ENCODE results near the gene COL18A1.

The COL18A1 gene

DNA sequence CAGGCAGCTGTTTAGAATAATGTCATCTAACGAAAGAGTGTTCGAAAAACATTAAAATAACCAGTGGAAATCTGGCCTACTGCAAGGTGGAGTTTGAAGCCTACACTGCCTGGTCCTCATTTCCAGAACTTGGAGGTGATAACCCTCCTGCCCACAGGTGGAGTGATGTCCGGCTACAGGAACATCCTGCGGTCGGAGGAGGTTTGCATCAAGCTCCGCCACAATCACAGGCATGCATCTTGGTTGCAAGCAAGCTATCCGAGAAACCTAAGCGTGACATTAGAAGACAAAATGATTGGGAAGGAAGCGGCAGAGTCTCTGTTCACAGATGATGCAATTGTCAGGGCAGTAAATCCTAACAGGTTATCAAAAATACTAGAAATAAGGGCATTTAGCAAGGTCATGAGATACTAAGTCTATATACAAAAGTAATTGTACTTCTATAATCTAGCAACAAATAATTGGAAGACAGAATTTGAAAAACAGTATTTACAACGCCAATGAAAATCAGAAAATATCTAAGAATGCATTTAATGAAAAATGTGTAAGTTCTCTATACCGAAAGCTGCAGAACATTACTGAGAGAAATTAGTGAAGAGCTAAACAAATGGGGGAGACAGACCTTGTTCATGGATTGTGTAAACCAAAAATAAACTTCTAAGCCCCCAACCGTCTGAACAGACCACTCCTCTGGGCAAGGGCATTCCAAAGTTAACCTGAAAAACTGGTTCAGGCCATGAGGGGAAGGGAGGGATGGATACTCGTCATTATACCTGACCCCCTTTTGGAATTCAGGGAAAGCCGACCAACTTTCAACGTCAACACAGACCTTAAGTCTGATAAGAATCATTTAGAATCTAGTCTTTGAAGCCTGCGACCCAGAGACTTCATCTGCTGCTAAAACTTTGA, 141.9 kb downstream of the COL18A1 start:
- DNase-seq (ENCODE audit: low spot score), result no peak

DNA sequence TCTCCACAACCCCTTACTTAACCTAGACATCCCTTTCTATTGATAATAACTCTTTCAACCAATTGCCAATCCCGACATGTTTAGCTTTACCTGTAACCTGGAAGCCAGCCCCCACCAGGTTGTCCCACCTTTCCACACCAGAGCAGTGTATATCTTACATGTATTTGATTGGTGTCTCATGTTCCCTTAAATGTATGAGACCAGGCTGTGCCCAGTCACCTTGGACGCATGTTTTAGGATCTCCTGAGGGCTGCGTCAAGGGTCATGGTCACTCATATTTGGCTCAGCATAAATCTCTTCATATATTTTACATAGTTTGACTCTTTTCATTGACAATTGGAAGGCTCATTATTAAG, 142.6 kb downstream of the COL18A1 start:
- no peak for DNase-seq (ENCODE audit: low spot score)

DNA sequence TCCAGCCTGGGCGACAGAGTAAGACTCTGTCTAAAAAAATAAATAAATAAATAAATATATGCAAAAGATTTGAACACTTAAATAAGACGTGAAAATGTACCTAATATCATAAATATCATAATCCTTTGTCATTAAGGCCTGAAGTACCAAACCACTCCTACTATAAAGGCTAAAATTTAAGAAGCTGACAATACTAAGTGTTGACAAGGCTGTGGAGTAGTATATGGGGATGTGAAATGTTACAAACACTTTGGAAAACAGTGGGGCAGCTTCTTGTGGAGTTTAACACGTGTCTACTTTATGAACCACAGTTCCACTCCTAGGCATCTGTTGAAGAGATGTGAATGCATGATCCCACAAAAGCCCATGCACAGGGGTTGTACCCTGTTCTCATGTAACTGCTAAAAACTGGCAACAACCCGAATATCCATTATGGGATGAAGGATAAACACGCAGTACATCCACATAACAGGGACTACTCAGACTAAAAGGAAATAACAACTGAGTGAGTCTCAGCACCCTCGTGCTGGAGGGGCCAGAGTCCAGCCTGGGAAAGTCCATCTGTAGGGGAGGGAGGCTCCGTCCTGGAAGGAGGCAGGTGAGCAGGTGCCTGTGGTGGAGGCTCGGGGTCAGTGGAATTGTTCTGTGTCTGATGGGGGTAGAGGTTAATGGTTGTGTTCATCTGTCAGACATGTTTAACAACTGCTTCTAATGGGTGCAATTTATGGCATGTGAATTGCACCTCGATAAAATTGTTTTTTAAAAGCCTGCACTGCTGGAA, 143.9 kb downstream of the COL18A1 start:
- no peak for DNase-seq (ENCODE audit: low spot score)

DNA sequence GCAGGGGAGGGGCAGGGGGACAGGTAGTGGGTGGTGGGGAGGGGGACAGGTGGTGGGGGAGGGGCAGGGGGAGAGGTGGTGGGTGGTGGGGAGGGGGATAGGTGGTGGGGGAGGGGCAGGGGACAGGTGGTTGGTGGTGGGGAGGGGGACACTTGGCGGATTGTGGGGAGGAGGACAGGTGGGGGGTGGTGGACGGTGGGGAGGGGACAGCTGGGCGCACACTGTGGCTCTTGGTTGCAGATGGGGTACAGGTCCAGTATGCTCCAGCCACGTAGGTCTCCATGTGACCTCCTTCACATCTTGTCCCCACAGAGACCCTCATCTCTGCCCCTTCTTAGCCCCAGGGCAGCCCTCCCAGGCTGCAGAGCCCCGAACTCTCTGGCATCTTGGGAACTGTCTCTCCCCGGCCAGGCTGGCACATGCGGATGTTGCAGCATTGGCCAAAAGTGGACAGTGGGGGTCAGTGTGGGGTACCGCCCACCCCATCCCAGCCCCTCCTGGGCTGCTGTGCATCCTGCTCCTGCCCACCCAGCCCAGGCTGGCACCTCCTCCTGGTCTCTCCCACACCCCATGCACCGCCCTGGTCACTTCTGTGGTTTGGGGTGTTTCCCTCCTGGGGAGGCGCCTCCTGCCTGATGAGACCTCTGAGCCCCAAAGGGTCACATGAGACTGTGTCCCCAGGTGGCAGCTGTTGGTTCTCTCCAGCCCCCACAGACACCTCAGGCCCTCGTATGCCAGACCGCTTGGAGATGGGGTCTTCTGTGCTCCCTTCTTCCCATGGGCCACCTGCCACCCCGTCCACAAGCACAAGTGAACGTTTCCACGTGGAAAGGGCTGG, 144.9 kb downstream of the COL18A1 start:
- DNase-seq (ENCODE audit: low spot score), result no peak

DNA sequence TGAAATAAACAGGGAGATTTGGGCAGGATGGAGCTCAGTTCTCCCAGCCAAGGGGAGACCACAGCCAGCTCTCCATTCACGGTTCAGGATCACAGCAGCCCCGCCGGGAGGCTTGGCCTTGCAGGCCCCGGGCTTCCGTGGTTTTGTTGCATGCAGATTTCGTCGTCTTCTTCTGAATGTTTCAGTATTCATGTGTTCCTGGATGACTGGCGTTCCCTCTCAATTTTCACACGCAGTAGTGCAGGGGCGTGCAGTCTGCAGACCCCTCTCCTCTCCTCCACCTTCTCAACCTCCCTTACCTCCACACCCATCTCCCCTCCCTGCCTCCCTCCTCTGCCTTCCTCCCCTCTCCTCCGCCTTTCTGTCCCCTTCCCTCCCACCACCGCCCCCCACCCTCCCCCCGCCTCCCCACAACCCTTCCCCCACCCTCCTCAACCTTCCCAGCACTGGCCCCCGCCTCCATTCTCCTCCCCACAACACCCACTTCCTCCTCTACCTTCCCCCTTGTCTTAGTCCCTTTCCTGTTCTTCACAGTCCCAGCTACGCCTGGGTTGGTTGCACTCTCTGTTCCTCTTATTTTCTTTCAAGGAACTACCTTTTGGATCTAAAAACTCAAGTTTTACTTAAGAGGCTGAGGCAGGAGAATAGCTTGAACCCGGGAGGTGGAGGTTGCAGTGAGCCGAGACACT, 145.7 kb downstream of the COL18A1 start:
- no peak for DNase-seq (ENCODE audit: low spot score)

DNA sequence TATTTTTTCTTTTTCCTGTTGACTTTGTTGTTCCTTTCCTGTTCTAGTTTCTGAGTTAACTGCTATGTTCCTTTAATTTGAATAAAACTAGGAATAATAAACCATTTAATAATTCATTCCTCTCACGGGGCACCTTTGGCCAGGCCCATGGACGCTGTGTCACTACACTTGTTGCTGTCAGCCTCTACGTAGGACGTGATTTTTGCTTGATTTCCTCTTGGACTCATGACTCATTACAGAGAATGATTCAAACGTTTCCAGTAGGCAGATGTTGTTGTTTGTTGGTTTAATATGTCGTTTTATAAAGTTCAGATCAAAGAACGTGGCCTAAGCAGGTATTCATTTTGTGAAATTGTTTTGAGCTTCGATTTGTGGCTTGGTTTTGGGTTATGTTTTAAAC, 146.4 kb downstream of the COL18A1 start:
- peak; percentile 64 for DNase-seq (ENCODE audit: low spot score)

DNA sequence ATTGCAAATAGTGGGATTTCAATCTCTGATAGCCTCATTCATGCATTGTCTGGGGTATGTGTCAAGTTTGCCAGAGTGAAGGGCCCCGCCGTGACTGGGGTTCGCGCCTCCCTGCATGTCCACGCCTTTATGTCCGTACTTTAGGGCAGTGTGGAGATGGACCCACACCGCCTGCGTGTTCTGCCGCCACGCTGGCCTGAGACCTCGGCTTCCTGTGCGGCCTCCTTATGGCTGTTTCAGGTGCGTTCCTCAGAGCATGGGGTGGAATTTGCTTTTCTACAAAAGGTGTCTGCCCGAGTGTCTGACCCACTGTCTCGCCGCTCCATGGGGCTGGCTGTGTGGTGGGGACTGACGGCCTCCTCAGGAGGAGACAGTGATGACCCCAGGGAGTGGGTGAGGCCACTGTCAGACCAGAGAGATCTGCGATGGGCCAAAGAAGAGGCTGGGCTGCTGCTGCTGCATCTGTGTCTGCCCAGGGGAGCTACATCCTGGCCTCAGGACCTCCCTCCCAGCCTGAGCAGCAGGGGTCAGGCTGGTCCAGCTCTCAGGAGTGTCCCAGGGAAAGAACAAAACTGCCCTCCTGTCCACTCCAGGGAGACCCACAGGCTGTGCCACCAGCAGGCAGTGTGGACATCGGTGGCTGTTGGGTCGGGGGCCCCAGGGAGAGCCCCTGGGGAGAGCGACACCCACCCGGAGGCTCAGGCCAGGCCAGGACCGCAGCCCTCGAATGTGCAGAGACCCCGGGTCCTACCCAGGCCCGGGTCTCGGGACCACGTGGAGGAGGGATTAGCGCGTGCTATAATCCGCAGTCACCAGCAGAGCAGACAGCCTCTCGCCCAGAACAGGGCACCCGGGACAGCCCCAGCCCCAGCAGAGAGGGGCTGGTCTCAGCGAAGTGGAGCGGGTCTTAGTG, 147.1 kb downstream of the COL18A1 start:
- no peak for DNase-seq (ENCODE audit: low spot score)

DNA sequence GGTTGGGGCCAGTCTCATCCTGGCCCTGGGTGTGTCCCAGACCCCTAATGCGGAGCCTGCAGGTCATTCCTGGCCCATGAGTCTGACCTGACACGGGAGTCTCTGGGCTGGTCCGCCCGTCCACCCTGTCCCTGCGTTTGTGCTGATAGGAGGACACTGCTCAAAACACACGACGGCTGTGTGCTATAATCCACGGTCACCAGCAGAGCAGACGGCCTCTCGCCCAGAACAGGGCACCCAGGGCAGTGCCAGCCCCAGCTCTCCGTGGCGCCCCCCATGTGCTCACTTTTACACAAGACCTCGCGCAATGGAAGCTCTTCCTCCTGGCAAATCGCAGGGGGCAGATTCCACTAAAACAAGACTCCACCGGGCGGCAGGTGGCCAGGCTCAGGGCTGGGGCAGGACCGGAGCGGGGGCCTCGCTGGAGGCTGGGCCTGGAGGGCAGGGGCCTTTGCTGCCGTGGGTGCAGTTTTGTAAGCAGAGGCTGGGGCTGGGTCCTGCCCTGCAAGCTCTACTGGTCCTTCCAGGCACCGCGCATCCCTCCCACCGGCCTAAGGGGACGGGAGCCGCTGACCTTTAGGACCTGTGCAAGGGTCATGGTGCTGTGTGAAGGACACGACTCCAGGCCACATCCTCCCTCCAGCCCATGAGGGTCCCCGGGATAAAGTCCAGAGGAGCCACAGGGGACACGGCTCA, 147.9 kb downstream of the COL18A1 start:
- DNase-seq (ENCODE audit: low spot score), result no peak

DNA sequence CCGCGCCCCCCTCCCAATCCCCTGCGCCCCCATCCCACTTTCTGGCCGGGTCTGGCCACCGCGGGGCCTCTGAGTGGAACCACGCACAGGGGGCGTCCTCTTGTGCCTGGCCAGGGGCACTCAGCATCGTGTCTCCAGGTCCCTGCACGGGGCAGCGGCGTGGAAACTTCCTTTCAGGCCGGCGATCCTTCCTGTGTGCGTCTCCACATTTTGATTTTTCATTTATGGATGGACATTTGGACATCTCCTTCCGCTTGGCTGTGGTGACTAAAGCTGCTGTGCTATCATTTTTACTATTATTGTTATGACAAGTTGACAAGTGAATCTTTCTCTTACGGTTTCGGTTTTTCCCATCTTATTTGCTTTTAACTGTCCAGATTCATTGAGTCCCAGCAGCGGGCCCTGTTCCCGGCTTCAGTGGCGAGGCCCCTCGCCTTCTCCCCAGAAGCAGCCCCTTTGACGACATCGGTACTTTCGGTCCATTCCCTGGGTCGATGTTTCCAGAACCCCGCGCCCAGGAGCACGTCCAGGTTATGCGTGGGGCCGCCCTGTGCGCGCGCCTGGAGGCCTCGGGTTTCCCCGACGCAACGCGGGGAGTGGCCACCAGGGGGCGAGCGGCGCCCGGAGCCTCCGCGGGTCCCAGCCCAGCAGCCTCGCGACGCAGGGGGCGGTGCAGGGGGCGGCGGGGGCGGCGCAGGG, 149.7 kb downstream of the COL18A1 start:
- peak; percentile 91 for DNase-seq (ENCODE audit: low spot score)

DNA sequence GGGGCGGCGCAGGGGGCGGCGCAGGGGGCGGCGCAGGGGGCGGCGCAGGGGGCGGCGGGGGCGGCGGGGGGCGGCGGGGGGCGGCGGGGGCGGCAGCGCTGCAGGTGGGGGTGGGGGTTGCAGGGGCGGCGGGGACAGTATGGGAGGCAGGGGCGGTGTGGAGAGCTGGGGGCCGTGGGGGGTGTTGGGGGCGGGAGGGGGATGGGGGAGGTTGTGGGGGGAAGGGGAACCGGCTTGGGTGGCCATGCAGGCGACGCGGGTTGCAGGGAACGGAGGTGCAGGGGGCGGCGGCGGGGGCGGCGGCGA, 150.2 kb downstream of the COL18A1 start:
- DNase-seq (ENCODE audit: low spot score), result peak; percentile 37

DNA sequence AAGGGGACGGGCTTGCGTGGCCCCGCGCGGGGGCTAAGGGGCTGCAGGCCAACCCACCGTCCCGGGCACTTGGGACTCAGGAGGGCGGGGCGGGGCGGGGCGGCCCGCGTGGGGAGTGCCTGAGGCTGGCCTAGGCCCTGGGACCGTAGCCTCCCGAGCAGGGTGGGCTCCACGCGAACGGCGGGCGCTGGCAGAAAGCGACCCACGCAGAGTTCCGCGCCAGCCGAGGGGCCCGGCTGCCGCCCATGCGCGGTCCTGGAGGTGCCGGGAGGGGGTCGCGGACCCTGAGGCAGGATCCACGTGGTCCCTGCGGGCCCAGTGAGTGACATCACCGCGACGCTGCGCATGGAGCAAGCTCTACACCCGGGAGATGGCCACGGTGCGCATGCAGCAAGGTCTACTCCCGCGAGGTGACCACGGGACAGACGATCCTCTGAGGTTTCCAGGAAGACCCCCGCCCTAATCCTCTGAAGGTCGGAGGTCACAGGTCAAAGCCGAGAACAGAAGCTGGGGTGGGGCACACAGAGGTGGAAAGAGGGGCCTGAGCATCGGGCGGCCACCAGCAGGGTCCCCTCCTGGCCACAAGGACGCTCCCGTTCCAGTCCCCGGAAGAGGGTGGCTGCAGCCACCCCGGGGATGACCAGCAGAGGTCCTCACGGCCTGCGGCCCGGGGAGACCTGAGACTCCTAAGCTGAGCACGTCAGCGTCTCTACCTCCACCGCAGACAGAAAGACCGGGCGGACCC, 150.8 kb downstream of the COL18A1 start:
- peak; percentile 95 for DNase-seq (ENCODE audit: low spot score)

DNA sequence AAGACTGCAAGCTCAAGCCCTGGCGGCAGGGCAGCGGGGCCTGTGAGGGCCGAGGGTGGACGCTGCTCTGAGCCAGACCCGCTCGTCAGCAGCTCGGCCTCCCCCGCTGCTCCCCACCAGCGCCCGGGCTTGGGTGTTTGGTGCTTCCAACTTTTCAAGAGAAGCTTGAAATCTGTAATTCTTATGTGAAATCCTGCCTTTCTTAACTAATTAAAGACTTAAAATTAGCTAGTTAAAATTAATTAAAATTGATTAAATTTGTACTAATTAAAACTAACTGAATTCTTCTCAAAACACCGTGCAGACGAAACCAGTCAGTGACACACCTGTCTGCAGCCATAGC, 151.3 kb downstream of the COL18A1 start:
- no peak for DNase-seq (ENCODE audit: low spot score)

DNA sequence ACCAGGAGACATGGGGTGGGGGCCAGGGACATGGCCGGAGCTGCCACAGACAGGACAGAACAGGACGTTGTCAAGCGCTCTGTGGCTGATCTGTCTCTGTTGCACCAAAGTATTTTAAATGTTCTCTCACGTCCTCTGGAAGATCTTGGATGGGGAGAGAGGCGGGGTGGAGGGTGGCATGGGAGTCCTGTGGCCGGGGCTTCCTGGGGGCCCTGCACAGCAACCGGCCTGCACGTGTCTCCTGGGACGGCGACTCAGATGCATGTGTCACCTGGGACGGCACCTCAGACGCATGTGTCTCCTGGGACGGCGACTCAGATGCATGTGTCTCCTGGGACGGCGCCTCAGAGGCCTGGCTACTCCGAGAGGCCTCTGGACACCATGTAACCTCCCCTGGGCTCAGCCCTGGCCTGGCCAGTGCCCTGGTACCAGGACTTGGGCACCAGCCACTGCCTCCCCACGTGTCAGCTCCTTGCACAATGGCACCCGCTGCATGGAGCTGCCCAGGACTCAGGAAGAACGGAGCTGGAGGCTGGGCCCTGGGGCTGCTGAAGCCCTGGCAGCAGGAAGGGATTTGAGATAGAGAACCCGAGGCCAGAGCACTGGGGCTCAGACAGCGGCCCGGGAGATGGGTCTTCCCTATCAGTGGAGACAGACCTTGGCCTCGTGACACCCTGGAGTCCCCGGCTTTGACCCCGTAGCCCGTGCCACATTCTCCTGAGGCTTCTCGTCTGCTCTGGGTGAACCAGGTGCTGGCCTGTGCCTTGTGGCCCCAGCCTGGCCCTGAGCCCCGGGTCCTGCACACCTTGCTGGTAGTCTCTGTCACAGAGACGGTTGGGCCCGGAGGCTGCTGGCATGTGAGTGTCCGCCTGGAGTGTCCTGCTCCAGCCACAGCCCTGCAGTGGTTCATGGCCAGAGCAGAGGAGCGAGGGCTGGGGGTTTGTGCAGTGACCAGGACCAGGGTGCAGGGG, 152.0 kb downstream of the COL18A1 start:
- DNase-seq (ENCODE audit: low spot score), result no peak

DNA sequence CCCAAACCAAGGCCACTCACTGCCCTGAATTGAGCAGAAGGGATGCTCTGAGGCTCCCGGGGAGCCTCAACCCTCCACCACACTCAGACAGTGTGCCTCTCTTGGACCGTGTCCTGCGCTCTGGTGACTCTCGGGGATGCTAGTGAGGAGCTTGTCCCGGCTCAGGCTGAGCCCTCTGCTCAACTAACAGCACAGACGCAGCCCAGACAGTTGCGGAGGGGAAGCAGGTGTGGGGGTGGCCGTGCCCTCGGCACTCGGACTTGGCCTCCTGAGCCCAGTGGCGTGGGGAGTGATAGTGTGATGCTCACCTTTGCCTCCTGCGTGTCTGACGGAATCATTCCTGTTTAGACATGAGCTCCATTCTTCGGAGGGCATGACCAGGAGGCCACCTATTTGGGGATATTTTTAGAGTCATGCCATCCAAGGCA, 152.7 kb downstream of the COL18A1 start:
- DNase-seq (ENCODE audit: low spot score), result no peak

DNA sequence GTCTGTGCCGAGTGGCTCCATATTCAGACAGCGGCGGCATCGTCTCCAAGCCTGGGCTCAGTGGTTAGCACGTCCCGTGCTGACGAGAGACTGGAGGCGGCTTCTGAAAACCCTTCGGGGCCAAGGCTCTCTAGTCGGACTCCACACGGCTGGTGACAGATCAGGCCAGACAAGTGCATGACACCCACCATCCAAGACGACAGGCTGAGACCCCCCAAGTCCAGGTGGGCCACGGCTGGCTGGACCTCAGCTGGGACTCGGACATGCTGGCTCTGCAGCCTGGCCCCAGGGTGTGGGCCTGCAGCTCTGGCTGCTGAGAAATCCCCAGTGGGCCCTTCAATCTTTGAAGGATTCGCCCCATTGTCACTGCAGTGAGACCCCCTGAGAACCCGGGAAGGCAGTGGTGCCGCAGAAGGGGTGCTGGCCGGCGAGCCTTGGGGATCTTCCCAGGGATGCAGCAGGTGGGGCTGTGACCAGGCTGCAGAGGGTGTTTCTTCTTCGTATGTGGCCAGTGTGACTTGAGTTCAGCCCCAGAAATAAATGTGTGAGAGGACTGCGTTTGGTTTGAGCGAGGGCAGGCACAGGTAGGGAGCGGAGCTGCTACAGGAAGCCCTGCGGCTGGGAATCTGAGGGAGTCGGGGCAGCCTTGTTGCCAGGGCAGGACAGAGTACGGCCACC, 153.2 kb downstream of the COL18A1 start:
- DNase-seq (ENCODE audit: low spot score), result no peak

DNA sequence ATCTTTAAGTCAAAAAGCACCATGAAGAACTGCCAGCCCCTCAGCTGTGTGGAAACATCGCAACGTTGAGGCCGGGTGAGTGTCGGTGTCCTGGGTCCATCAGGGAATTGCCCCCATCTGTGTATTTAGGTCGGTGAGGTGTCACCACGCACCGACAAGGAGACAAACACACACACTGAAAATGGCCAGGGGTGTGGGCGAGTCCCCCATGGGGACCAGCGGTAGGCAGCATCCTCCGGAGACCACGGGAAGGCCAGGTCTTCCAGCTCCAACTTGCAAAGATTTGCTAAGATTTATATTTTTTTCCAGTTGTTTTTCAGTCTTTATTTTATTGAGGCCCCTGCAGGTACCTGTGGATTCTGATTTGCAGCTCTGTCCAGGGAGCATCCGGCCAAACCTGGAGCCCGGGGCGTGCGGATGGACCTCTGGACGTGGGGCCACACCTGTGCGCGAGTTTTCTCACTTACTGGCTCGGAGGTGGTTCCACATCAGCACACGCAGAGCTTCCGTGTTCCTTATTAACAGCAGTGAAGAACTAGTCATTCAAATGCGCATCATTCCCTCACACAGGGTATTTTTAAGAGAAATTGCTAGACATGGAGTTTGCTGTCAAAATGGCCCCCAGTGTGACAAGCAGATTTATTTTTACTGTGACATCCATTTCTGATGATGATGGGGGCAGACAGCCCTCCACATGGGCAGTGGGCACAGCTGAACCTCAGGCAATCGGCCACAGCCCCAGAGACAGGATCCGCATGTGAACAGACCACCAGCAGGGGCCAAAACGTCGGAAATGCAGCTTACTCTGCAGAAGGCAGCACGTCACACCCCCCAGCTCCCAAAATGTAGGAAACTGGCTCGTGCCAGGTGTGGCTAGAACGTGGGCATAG, 154.5 kb downstream of the COL18A1 start:
- DNase-seq (ENCODE audit: low spot score), result no peak
